Activated naive CD8-positive, alpha-beta T cell treated with anti-CD3 and anti-CD28 coated beads, Interleukin-2, amount 10 ng/mL, durations not matched to agents 7 days and 5 days (primary cell): Measurements from ENCODE around the gene MYL11. TPM values are rescaled to one million over a fixed set of nuclear protein-coding genes. Genes with fewer than 3 reads are reported as not detected.

Experiments used
- total RNA-seq, 2 experiments: library from RNA; stranded (reverse); gene quantifications; one replicate each; pipeline ENCODE4 v1.2.3, GENCODE V29; 2021

Gene MYL11
- total RNA-seq, 2 experiments from 2014 or later: 1.7 TPM; not detected in 1

Other genes with a start within 250 kb of the MYL11 start
- gene CORO1A, start 191.2 kb upstream of the MYL11 start, total RNA-seq: 1,000 to 10,000 TPM; 1,426 to 1,488 TPM
- gene BOLA2B, start 181.1 kb upstream of the MYL11 start, total RNA-seq: 100 to 1,000 TPM; 122 to 145 TPM
- gene SLX1A, start 180.9 kb upstream of the MYL11 start, total RNA-seq: 100 to 1,000 TPM in 1 of 2 experiments, 10 to 100 TPM in 1; 59.7 to 121 TPM
- gene SULT1A3, start 175.5 kb upstream of the MYL11 start, total RNA-seq: 10 to 100 TPM; 31.8 to 32.3 TPM
- gene NPIPB13, start 126.3 kb upstream of the MYL11 start, total RNA-seq: 10 to 100 TPM; 19.0 to 30.7 TPM
- 10 to 100 TPM; 71.3 to 72.5 TPM for gene CD2BP2, start 19.5 kb upstream of the MYL11 start, total RNA-seq
- 10 to 100 TPM; 63.6 to 69.8 TPM for gene TBC1D10B, start 4.3 kb upstream of the MYL11 start, total RNA-seq
- gene SEPTIN1, start 7.8 kb downstream of the MYL11 start, total RNA-seq: 100 to 1,000 TPM; 293 to 318 TPM
- 10 to 100 TPM; 14.4 to 15.5 TPM for gene ZNF48, start 20.6 kb downstream of the MYL11 start, total RNA-seq
- gene ZNF771, start 32.8 kb downstream of the MYL11 start, total RNA-seq: 1 to 10 TPM; 4.8 to 5.6 TPM
- gene DCTPP1, start 55.2 kb downstream of the MYL11 start, total RNA-seq: 10 to 100 TPM; 52.2 to 52.8 TPM
- gene SEPHS2, start 71.1 kb downstream of the MYL11 start, total RNA-seq: 10 to 100 TPM; 59.4 to 59.8 TPM
- 100 to 1,000 TPM; 662 to 664 TPM for gene ITGAL, start 97.9 kb downstream of the MYL11 start, total RNA-seq
- 1 to 10 TPM; 7.4 to 8.1 TPM for gene ZNF768, start 151.8 kb downstream of the MYL11 start, total RNA-seq
- gene ZNF747, start 160.1 kb downstream of the MYL11 start, total RNA-seq: 10 to 100 TPM; 11.9 to 12.5 TPM
- gene ZNF764, start 183.6 kb downstream of the MYL11 start, total RNA-seq: 10 to 100 TPM; 20.9 to 23.3 TPM
- 10 to 100 TPM; 17.8 to 18.3 TPM for gene ZNF688, start 196.9 kb downstream of the MYL11 start, total RNA-seq
- 10 to 100 TPM; 22.3 to 24.8 TPM for gene ZNF785, start 210.9 kb downstream of the MYL11 start, total RNA-seq
- 10 to 100 TPM; 12.7 to 14.4 TPM for gene ZNF689, start 235.6 kb downstream of the MYL11 start, total RNA-seq